Amniotic epithelial cell (primary cell): ENCODE data around the gene ABHD17B.
"Not testable (repeated sequence)": the region's sequence is repeated elsewhere in the genome, so short reads cannot be mapped to it uniquely, and the experiment has no call there.

Source experiments
- DNase-seq: peaks from one replicate; pipeline ENCODE4 v3.0.0-alpha.2; 2010; ENCODE audit warnings: low read depth

ABHD17B gene

DNA sequence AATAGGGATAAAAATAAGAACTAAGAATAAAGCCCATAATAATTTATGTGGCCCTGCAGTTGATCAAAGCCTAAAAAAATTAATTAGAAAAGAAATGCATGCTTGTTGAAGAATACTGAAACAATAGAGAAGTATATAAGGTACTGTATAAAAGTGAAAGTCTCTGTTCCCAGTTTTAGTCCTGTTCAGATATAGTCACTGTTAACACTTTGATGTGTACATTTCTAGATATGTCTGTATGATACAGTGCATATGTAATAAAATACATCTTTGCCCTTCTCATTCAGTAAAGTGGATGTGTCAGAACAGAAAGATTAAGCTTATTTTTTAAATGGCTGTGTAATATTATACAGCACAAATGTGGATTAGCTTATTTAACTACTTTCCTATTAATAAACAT lies 4.5 kb upstream of the ABHD17B start:
- no peak for DNase-seq

GRCh38 chr9:71911908-71912335 lies 929 bp upstream of the ABHD17B start:
- DNase-seq, result no peak

- DNase-seq, result no peak
Observed at GRCh38 chr9:71910650-71911060, 338 bp downstream of the ABHD17B start.

DNA sequence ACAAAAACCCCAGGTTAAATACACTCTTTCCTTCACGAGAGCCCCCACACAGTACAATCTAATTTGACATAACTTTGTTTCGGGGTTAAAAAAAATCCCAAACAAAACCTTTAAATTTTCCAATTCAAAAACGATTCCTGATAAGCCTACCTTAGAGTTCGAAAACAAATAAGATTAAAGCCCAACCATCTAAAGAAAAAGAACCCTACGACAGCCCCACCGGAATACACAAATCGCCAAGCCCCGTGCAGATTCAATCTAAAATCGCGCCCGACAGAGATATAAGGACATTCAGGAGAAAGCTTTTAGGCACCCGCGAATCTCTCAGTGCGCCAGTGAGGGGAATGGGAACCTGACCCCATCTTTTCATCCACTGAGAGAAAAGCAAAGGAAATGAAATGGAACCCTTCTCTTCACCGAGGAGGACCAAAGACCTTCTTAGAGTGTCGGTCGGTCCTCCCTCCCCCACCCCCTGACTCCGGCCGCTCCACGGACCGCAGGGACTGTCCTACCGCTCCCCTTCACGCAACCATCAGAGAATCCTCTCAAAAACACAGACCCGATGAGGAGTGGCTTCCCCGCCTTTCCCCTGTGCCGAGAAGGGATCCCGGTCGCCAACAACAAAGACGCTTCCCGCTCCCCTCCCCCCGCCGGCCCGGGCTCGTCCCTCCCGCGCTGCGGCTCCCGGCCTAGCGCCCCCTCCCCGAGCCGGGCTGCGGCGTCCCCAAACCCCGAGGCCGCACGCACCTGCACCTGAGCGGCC lies 925 bp downstream of the ABHD17B start:
- peak; percentile 23 for DNase-seq

DNA sequence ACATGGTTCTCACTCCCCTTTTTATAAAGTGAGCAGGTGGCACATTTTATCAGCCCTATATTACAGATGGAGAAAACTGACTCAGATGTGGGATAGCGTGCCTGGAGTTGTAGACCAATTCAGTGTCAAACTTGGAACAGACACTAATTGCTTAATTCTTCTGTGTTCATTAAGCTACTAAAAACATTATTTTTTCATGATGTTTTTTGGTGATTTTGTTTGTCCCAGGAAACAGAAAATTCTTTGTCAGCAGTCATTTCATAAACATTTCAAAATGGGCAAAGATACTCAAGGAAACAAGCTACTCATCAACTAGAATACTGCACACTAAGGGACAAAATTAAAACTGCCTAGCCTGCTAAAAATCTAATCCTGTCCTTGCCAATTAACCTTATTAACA lies 2.2 kb downstream of the ABHD17B start:
- DNase-seq, result no peak

GRCh38 chr9:71904076-71904475 lies 6.9 kb downstream of the ABHD17B start:
- no peak for DNase-seq

DNA sequence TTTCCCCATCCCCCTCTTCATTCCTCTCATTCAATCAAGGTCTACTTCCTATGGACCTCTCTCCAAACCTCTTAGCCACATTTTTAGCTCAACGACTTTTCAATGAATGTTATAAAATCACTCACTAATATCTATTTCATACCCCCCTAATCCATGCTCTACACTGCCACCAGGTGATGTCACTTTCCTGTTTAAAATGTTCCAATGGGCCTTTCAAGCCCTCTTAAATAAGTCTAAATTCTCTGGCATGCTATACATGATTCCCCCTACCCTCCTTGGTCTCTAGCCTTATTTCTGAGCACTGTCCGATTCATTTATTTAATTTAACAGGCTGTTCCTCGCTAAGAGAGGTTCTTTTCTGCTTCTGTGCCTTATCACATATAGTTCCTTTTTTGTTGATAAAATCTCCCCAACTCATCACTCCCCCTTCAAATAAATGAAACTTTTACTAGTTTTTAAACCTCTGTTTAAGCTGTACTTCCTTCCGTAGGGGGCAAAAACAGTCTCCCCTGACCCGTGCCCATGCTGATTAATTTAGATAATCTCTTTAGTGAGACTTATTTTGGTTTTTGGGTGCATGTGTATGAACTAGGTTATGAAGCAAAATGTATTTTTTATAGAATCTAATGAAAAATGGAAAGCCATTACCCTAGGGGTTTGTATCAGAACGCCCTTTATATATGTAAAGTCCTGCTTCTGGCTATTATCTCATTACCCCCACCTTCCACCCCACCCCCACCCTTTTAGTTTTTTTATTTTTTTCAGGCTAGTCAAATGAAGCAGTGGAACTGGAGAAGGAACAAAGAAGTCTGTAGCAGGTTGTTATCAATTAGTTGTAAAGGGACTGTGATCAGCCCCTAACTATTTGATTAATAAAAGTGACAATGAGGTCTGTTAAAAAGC lies 9.0 kb downstream of the ABHD17B start:
- no peak for DNase-seq

DNA sequence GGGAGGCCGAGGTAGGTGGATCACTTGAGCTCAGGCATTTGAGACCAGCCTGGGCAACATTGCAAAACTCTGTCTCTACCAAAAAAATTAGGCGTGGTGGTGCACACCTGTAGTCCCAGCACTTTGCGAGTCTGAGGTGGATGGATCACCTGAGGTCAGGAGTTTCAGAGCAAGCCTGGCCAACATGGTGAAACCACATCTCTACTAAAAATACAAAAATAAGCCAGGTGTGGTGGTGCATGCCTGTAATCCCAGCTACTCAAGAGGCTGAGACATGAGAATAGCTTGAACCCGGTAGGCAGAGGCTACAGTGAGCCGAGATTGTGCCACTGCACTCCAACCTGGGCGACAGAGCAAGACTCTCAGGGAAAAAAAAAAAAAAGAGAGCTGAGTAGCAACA lies 12.2 kb downstream of the ABHD17B start:
- not testable (repeated sequence) for DNase-seq

DNA sequence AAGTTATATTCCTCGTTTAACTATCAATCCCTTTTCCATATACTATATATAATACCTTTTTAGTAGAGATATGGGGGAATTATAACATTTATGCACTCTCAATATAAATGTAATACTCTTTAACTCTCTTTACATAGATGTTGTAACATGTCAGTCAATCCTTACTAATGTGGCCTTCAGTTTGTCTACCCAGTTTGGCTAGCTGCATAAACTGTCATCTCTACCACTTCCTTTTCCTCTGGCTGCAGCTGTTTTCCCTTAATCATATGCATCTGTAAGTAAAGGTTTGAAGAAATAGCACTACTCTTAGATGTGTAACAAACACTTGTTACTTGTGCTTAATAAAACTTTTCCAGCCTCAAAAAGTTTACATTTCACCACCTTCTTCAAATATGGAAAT lies 13.4 kb downstream of the ABHD17B start:
- no peak for DNase-seq

- no peak for DNase-seq
Observed at GRCh38 chr9:71896761-71897160, 14.2 kb downstream of the ABHD17B start.

DNA sequence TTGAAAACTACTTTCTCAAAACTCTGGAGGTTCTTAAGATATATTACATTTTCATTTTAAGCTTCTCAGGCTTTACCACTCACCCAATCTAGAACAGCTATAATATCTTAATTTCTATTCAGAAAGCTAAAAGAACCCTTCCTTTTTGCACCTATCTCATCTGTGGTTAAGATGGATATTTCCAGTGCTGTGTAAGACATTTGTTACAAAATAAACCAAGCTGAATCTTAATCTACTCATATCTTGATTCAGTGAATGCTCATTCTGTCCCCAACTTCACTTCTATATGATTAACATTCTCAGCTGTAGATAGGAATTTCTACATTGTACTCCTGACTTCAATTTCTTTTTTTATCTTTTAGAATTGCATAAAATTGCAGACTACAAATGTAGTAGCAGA lies 15.0 kb downstream of the ABHD17B start:
- DNase-seq, result peak; percentile 57

- peak; percentile 52 for DNase-seq
Observed at GRCh38 chr9:71895117-71895516, 15.9 kb downstream of the ABHD17B start.

DNA sequence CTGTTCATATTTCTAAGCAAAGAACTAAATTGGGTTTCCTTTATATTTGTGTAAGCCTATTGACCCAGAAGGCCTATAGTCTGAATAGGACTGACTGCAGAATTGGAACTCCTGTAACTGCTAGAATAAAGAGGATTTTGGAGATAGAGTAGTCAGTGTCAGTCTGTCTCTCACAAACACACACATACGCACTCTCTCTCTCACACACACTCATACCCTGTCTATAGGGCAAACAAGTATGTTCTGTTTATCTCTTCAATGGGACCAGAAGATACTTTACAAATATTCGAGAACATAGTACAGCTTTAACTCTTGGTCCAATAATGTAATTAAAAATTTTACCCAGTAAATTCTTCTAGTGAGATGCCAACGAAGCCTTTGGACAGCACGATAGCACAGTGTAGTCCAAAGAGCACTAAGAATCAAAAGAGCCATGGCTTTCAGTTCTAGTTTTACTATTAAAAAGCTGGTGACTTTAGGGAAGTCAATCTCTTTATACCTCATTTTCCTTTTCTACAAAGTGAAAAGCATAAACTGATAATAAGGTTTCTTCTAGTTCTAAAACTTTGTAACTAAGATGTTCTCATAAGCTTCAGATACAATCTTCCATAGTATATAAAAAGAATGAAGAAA lies 19.3 kb downstream of the ABHD17B start:
- no peak for DNase-seq

GRCh38 chr9:71890042-71890679 lies 20.8 kb downstream of the ABHD17B start:
- no peak for DNase-seq

GRCh38 chr9:71887362-71887761 lies 23.6 kb downstream of the ABHD17B start:
- no peak for DNase-seq

- DNase-seq, result no peak
Observed at GRCh38 chr9:71886541-71886940, 24.5 kb downstream of the ABHD17B start.

GRCh38 chr9:71886015-71886414 lies 25.0 kb downstream of the ABHD17B start:
- DNase-seq, result no peak

DNA sequence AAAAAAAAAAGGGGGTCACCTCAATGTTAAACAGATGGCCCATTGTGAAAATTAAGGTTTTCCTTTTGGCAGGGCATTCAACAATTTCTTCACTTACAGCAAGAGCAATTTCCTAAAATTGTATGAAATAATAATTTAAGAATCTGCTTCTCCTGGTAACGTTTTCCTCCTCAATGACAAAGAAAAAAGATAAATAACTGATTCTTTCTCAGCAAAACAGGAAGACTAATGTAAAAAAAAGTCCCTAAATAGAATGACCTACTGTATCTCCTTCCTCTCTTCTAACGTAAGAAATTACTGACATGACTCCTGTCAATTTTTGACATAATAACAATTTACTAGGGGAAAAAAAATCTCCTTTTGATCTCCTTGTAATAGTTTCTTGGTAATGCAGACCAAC lies 25.5 kb downstream of the ABHD17B start:
- no peak for DNase-seq

DNA sequence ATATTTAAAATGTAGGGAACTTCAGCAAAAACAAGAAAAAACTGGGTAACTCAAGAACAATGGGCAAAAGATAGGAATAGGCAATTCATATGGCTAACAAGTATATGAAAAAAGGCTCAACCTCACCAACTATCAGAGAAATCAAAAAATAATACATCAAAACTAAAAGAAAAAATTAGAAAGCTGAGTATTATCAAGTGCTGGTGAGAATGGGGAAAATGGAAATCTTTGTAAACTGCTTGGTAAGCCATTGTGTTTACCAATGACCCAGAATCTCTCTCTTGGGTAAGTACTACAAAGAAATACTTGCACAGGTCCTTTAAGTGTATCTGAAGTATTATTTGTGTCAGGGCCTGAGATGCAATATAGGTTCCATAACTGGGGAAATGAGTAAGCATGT lies 27.0 kb downstream of the ABHD17B start:
- DNase-seq, result no peak

GRCh38 chr9:71879644-71880174 lies 31.3 kb downstream of the ABHD17B start:
- no peak for DNase-seq

DNA sequence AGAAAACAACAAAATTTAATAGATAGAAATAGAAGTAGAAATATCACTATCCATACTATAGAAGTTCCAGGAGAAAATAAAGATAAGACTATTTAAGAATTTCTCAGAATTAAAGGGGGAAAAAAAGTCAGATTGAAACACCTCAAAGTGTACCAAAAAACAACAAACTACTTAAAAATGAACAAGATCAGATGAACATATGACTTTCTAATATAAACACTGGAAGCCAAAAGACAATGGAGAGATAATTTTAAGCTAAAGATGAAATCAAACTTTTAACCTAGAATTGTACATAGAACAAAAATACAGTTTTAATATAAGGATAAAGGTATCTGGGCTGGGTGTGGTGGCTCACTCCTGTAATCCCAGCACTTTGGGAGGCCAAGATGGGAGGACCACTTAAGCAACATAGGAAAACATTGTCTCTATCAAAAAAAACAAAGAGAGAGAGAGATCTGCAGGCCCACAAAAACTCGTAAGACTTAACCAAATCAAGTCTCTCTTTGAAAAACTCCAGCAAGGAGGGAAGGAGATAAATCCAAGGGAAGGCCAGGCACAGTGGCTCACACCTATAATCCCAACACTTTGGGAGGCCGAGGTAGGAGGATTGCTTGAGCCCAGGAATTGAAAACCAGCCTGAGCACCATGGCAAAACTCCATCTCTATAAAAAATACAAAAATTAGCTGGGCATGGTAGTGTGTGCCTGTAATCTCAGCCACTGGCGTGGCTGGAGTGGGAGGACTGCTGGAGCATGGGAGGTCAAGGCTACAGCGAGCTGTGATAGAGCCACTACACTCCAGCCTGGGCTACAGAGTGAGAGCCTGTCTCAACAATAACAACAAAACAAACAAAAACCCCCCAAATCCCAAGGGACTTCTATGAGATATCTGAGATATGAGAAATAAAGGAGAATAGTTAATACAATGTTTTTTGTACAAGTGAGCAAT lies 32.4 kb downstream of the ABHD17B start:
- no peak for DNase-seq
